ENCODE measurements around the gene CCNB2. TPM values are rescaled to one million over a fixed set of nuclear protein-coding genes. Genes with fewer than 3 reads are reported as not detected.
"Not testable (repeated sequence)": the region's sequence is repeated elsewhere in the genome, so short reads cannot be mapped to it uniquely, and the experiment has no call there.

The CCNB2 gene
- total RNA-seq, 2 experiments from 2014 or later: 68.0 to 75.3 TPM

- Mint-ChIP-seq H3K36me3 (ENCODE audit: low read depth) (no peaks in the 10 kb centered on the region), H3K27me3 (no peaks in the 10 kb centered on the region), H3K4me1 (no peaks in the 10 kb centered on the region), H3K27ac (no peak overlapping the region), H3K4me3 (no peak overlapping the region), H3K9me3 (ENCODE audit: low read depth) (no peaks in the 10 kb centered on the region)
- intact Hi-C loops (cut with DNase I, micrococcal nuclease): no loop called here
- ATAC-seq: no peak
- no peak for DNase-seq
- ChIA-PET CTCF (interaction anchor here (0.8 to 1.1 kb wide), 2 partner anchors 9 to 68 kb away, joined by 3 to 5 read pairs; no protein-coding TSS in a partner anchor), POLR2A (no interaction called here)
Measured at GRCh38 chr15:59154243-59154642, 49.3 kb downstream of the CCNB2 start.

DNA sequence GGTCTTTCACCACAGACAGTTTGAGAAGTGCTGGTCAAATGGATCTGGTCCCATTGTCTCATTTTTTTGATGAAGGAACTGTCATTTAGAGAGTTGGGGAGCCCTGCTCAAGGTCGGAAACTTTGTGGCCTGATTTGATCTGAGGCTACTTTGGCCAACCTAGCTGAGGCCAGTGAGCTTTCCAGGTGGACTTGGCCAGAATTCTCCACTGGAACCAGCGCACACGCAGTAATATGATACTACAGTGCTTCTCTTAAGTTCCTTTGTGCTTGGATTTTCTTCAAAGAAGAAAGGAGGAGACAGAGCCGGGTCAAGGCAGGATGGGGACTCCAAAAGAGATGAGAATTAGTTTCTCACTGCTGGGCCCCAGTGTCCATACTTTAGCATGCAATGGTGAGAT, 50.5 kb downstream of the CCNB2 start:
- Mint-ChIP-seq H3K36me3 (ENCODE audit: low read depth) (no peaks in the 10 kb centered on the region), H3K27ac (no peak overlapping the region), H3K4me1 (no peaks in the 10 kb centered on the region), H3K27me3 (no peaks in the 10 kb centered on the region), H3K9me3 (ENCODE audit: low read depth) (no peaks in the 10 kb centered on the region), H3K4me3 (no peak overlapping the region)
- ATAC-seq (no peak), DNase-seq (no peak)
- ChIA-PET CTCF (no interaction called here), POLR2A (interaction anchor here (0.6 kb wide), 1 partner anchor 127 kb away, joined by 4 read pairs; no protein-coding TSS in a partner anchor)
- intact Hi-C loops (cut with DNase I, micrococcal nuclease): no loop called here

GRCh38 chr15:59157396-59157795, 52.5 kb downstream of the CCNB2 start:
- ChIA-PET CTCF (interaction anchor here (0.5 to 0.6 kb wide), 2 partner anchors 257 to 634 kb away, joined by 3 to 4 read pairs; no protein-coding TSS in a partner anchor), POLR2A (no interaction called here)
- no peak overlapping the region for H3K27ac Mint-ChIP-seq
- no peak for DNase-seq
- no peak for ATAC-seq
- no peaks in the 10 kb centered on the region for H3K9me3 Mint-ChIP-seq (ENCODE audit: low read depth)
- no peaks in the 10 kb centered on the region for H3K4me1 Mint-ChIP-seq
- no peaks in the 10 kb centered on the region for H3K36me3 Mint-ChIP-seq (ENCODE audit: low read depth)
- intact Hi-C loops (cut with DNase I, micrococcal nuclease): no loop called here
- H3K27me3 Mint-ChIP-seq: no peaks in the 10 kb centered on the region
- no peak overlapping the region for H3K4me3 Mint-ChIP-seq

DNA sequence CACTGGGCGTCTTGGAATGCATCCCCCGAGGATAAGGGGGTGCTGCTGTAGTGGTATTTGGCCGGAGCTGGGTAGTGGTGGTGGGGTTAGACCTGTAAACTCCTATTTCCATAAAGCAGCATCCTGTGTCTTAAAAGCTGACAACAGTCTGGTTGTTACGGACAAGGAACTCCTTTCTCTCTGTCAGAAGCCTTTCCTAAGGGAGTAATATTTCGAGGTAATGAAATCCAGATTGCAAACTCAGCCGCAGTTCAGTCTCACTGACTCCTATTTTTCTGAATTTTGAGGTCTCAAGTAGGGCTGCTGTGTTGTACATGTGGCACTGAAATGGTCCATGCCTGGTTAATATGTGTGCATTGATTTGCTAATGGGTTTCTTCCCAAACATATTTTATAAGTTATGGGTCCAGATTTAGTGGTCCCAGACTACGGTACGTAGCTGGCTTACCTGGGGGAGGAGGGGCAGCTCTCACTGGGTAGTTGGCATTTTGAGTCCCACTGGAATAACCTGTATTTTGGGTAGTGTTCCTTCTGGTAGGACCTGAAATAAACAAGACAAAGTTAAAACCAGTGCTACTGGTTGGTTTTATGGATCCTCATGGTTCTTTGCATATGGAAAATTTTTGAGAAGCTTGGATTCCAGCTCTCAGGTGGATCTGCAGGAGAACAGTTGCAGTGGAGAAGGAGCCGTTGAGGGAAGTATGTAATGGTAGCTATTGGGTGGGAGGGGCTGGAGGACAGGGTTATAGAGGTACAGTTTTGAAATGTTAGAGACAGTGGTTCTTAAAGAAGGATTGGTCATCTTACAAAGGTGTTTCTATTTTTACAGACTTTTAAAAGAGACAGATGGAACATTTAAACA, 53.1 kb downstream of the CCNB2 start:
- no peaks in the 10 kb centered on the region for H3K27me3 Mint-ChIP-seq
- H3K9me3 Mint-ChIP-seq (ENCODE audit: low read depth): no peaks in the 10 kb centered on the region
- DNase-seq (no peak), ATAC-seq (no peak)
- H3K4me3 Mint-ChIP-seq: no peak overlapping the region
- H3K4me1 Mint-ChIP-seq: no peaks in the 10 kb centered on the region
- no peak overlapping the region for H3K27ac Mint-ChIP-seq
- POLR2A ChIA-PET: interaction anchor here (0.6 kb wide), 1 partner anchor 155 kb away, joined by 4 read pairs; no protein-coding TSS in a partner anchor
- CTCF ChIA-PET: interaction anchor here (0.6 kb wide), 1 partner anchor 635 kb away, joined by 3 read pairs; no protein-coding TSS in a partner anchor
- intact Hi-C loops (cut with DNase I, micrococcal nuclease): no loop called here
- no peaks in the 10 kb centered on the region for H3K36me3 Mint-ChIP-seq (ENCODE audit: low read depth)

- no peaks in the 10 kb centered on the region for H3K27me3 Mint-ChIP-seq
- intact Hi-C loops (cut with DNase I, micrococcal nuclease): no loop called here
- ChIA-PET POLR2A (interaction anchor here (0.6 kb wide), 1 partner anchor 156 kb away, joined by 4 read pairs; no protein-coding TSS in a partner anchor), CTCF (no interaction called here)
- H3K36me3 Mint-ChIP-seq (ENCODE audit: low read depth): no peaks in the 10 kb centered on the region
- no peaks in the 10 kb centered on the region for H3K9me3 Mint-ChIP-seq (ENCODE audit: low read depth)
- H3K4me3 Mint-ChIP-seq: no peak overlapping the region
- H3K4me1 Mint-ChIP-seq: no peaks in the 10 kb centered on the region
- DNase-seq (no peak), ATAC-seq (no peak)
- H3K27ac Mint-ChIP-seq: no peak overlapping the region
Measured at GRCh38 chr15:59158701-59159034, 53.7 kb downstream of the CCNB2 start.

DNA sequence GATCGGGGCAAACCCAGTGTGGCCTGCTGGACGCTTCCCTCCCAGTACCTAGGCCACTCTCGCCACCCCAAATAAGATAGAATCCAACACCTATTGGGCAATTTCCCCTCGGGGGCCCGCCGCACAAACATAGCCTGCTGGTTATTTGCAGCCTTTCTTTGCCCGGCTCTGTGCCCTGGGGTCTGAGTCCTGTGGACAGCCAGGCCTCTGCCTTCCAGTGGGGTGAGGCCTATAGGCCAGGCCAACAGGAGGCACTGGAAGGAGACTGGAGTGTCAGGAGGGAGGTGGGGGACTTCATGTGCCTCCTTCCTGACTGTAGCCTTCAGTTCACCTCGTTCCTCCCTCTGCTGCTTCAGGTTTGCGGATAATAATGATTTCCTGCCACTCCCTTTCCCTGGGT, 54.3 kb downstream of the CCNB2 start:
- H3K9me3 Mint-ChIP-seq (ENCODE audit: low read depth): no peaks in the 10 kb centered on the region
- DNase-seq (no peak), ATAC-seq (no peak)
- no peak overlapping the region for H3K27ac Mint-ChIP-seq
- H3K27me3 Mint-ChIP-seq: no peaks in the 10 kb centered on the region
- POLR2A ChIA-PET: no interaction called here
- CTCF ChIA-PET: no interaction called here
- H3K4me1 Mint-ChIP-seq: no peaks in the 10 kb centered on the region
- no peak overlapping the region for H3K4me3 Mint-ChIP-seq
- H3K36me3 Mint-ChIP-seq (ENCODE audit: low read depth): no peaks in the 10 kb centered on the region
- intact Hi-C loops (cut with DNase I, micrococcal nuclease): no loop called here

GRCh38 chr15:59160880-59161593, 56.1 kb downstream of the CCNB2 start:
- no peak overlapping the region for H3K4me3 Mint-ChIP-seq
- no peaks in the 10 kb centered on the region for H3K36me3 Mint-ChIP-seq (ENCODE audit: low read depth)
- no peaks in the 10 kb centered on the region for H3K27me3 Mint-ChIP-seq
- ATAC-seq (peak; percentile 39), DNase-seq (peak; percentile 55)
- intact Hi-C loops (cut with DNase I, micrococcal nuclease): loop anchor here in 1 of 2 experiments (1.0 kb wide), 1 partner anchor 332 kb away; no protein-coding TSS in a partner anchor
- no peaks in the 10 kb centered on the region for H3K9me3 Mint-ChIP-seq (ENCODE audit: low read depth)
- no peak overlapping the region for H3K27ac Mint-ChIP-seq
- no peaks in the 10 kb centered on the region for H3K4me1 Mint-ChIP-seq
- POLR2A ChIA-PET: no interaction called here
- CTCF ChIA-PET: interaction anchor here (0.7 to 1.3 kb wide), 4 partner anchors 59 to 372 kb away, joined by 3 read pairs; no protein-coding TSS in a partner anchor

DNA sequence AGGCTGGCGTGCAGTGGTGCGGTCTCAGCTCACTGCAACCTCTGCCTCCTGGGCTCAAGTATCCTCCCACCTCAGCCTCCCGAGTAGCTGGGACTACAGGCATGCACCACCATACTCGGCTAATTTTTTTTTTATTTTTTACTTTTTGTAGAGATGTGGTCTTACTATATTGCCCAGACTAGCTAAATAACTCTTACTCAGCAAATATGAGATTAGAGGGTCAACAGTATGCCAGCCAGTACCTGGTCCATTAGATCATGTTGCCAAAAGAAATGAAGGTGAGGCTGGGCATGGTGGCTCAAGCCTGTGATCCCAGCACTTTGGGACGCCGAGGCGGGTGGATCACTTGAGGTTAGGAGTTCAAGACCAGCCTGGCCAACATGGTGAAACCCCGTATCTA, 57.1 kb downstream of the CCNB2 start:
- ATAC-seq; H3K4me1 Mint-ChIP-seq; H3K27me3 Mint-ChIP-seq; H3K27ac Mint-ChIP-seq; intact Hi-C loops (cut with DNase I, micrococcal nuclease); H3K9me3 Mint-ChIP-seq (ENCODE audit: low read depth); H3K4me3 Mint-ChIP-seq; H3K36me3 Mint-ChIP-seq (ENCODE audit: low read depth); POLR2A ChIA-PET; DNase-seq: not testable (repeated sequence)
- CTCF ChIA-PET: interaction anchor here (0.6 to 1.8 kb wide), 6 partner anchors 24 to 371 kb away, joined by 3 read pairs; no protein-coding TSS in a partner anchor

- H3K27ac Mint-ChIP-seq: no peak overlapping the region
Measured at GRCh38 chr15:59165726-59166125, 60.8 kb downstream of the CCNB2 start.

DNA sequence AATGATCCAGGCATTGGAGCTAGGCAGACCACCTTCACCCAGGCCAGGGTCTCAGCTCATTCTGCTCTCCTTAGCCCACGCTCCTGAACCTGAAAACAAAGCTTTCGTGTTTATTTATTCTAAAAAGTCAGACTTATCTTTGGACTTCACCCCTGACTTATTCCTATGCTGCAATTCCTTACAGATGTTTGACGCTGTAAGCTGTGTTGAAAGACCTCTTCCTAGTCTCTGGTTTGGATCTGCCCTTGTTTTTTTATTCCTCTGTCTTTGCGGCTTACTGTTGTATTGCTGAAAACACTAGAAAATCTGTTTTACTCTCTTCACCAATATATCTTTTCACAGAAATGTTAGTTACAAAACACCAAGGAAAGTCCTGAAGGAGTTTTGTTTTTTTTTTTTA, 61.2 kb downstream of the CCNB2 start:
- ATAC-seq (no peak), DNase-seq (no peak)
- CTCF ChIA-PET: interaction anchor here (0.5 to 1.2 kb wide), 3 partner anchors 20 to 357 kb away, joined by 3 read pairs; no protein-coding TSS in a partner anchor
- POLR2A ChIA-PET: no interaction called here
- Mint-ChIP-seq H3K27me3 (no peaks in the 10 kb centered on the region), H3K4me3 (no peak overlapping the region), H3K4me1 (peaks cover 5% of the 10 kb centered on the region), H3K36me3 (ENCODE audit: low read depth) (no peaks in the 10 kb centered on the region), H3K9me3 (ENCODE audit: low read depth) (no peaks in the 10 kb centered on the region), H3K27ac (no peak overlapping the region)
- intact Hi-C loops (cut with DNase I, micrococcal nuclease): no loop called here

More at GRCh38 chr15:59165726-59166125, 60.8 kb downstream of the CCNB2 start:
- Mint-ChIP-seq H3K4me3 (no peak overlapping the region), H3K27me3 (no peaks in the 10 kb centered on the region), H3K4me1 (peaks cover 5% of the 10 kb centered on the region), H3K9me3 (ENCODE audit: low read depth) (no peaks in the 10 kb centered on the region), H3K36me3 (ENCODE audit: low read depth) (no peaks in the 10 kb centered on the region)
- DNase-seq (no peak), ATAC-seq (no peak)
- POLR2A ChIA-PET: no interaction called here
- intact Hi-C loops (cut with DNase I, micrococcal nuclease): no loop called here
- CTCF ChIA-PET: interaction anchor here (0.9 to 2.0 kb wide), 5 partner anchors 8 to 358 kb away, joined by 3 to 6 read pairs (median 3); no protein-coding TSS in a partner anchor

GRCh38 chr15:59166601-59167265, 61.8 kb downstream of the CCNB2 start:
- Mint-ChIP-seq H3K27ac (no peak overlapping the region), H3K27me3 (no peaks in the 10 kb centered on the region), H3K4me1 (peaks cover 5% of the 10 kb centered on the region), H3K36me3 (ENCODE audit: low read depth) (no peaks in the 10 kb centered on the region), H3K9me3 (ENCODE audit: low read depth) (no peaks in the 10 kb centered on the region), H3K4me3 (no peak overlapping the region)
- intact Hi-C loops (cut with DNase I, micrococcal nuclease): no loop called here
- POLR2A ChIA-PET: no interaction called here
- DNase-seq (no peak), ATAC-seq (no peak)
- CTCF ChIA-PET: interaction anchor here (0.5 to 1.2 kb wide), 3 partner anchors 19 to 322 kb away, joined by 3 to 4 read pairs (median 3); no protein-coding TSS in a partner anchor

Measured in activated CD4-positive, alpha-beta T cell treated with anti-CD3 and anti-CD28 coated beads for 36 hours (primary cell).